ENCODE measurements around the gene SLC5A10. TPM values are rescaled to one million over a fixed set of nuclear protein-coding genes. Genes with fewer than 3 reads are reported as not detected.

Gene SLC5A10
- total RNA-seq, 1 donor from 2014 or later, result not detected

DNA sequence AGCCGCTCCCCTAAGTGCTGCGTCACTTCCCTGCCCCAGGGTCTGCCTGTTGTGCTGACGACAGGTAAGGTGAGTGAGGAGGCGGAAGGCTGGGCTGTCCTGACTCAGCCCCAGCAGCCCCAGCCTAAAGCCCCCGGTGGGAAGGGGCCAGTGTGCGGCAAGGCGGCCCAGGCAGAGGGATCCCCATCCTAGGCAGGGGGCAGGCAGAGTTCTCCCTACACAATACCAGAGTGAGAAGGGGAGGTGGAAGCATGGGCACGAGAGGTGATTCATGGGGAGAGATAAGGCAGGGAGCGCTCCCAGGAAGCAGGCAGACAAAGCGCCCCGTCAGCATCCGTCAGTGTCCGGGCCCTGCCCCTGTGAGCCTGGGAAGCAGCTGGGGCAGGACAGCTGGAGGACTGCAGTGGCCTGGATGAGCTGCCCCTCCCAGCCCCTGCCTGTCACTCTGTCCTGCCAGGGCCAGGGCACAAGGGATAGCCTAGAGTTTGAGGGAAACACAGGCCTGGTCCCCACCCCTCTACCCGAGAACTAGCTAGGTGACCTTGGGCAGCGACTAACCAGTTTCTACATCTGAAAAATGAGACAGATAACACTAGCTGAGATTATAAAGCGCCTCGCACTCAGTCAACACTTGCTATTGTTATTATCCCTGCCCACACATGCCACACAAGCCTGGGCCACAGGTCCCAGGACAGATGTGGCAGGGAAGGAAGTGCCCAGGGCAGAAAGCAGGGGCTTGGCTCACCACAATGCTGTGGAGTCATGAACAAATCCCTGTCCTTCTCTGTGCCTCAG, 48.8 kb downstream of the SLC5A10 start:
- FAIRE-seq, result no peak

GRCh38 chr17:19001907-19002590, 50.1 kb downstream of the SLC5A10 start:
- DNase-seq (ENCODE audit: low spot score in 2 of 2), result no peak
- FAIRE-seq, result no peak

More for the DNA sequence above, 48.8 kb downstream of the SLC5A10 start:
- DNase-seq (ENCODE audit: low spot score in 2 of 2), result no peak

DNA sequence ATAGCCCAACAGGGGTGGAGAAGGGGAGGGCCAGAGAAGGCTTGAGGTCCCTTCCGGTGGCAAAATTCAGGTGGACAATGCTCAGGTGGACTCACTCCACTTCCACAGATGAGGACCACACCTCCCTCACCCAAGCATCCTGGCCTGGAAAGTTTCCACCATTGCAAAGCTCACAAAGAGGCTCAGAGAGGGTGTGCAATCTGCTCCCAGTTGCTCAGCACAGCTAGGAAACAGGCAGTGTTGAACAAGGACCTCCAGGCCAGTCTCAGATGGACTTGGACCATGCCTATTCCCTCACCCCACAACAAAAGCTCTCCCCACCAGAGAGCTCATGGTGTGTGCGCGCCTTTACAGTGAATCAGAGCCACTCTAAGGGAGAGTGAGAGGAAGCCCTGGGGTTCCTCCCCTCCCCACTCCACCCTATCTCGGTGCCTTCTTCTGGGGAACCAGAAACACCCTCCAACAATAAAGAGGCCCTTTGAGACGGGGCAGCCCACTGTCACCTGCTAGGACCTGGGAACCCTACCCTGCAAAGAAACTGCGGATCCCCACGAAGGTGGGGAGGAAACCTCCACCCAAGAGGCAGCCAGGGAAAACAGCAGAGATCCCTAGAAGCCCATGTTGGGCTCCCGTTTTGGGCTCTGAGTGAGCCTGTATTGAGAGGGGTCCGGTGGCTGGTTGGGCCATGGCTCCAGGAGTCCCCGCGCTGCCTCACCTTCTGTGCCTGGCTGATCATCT, 51.0 kb downstream of the SLC5A10 start:
- FAIRE-seq, result no peak
- DNase-seq (ENCODE audit: low spot score in 2 of 2), result no peak

GRCh38 chr17:19003543-19004420, 51.8 kb downstream of the SLC5A10 start:
- DNase-seq (ENCODE audit: low spot score in 2 of 2), result peak in 1 of 2 donors; percentile 61

DNA sequence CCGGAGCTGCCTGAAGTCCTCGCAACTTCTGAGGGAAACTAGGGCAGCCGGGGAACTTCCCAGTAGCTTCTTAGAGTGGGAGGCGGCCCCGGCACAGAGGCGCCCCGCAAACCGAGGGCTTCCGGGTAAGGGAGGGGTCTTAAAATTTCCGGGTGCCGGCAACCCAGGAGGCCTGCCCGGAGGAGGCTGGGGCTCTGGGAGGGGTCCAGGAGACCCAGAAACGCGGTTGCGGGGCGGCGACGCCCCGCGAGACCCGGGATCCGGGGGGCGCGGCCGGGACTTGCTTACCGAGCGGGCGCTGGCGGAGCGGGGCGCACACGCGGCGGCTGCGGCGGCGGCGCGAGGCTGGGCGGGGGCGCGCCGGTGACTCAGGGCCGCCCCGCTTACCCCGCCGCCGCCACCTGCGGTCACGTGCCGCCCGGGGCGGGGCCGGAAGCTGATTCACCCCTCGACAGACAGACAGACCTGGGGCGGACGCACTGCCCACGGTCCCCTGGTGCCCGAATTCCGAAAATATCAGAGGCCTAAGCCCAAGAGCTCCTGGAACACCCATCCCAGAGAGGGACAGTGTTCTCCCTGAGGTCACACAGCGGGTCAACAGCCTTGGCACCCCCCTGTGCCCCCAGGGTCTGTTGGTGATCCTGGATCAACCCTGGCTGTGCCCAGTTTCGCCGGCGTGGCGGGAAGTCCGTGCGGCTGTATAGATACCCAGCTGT, 52.6 kb downstream of the SLC5A10 start, which contains the start of gene FAM83G:
TSS of gene FAM83G (minus strand) at position 344 of the 716 bp plus-strand sequence. CDS start 723 bp downstream, outside the sequence.
- DNase-seq (ENCODE audit: low spot score in 2 of 2) (peak in 1 of 2 donors; percentile 85), FAIRE-seq (no peak)

More at GRCh38 chr17:19003543-19004420, 51.8 kb downstream of the SLC5A10 start:
- FAIRE-seq, result no peak

DNA sequence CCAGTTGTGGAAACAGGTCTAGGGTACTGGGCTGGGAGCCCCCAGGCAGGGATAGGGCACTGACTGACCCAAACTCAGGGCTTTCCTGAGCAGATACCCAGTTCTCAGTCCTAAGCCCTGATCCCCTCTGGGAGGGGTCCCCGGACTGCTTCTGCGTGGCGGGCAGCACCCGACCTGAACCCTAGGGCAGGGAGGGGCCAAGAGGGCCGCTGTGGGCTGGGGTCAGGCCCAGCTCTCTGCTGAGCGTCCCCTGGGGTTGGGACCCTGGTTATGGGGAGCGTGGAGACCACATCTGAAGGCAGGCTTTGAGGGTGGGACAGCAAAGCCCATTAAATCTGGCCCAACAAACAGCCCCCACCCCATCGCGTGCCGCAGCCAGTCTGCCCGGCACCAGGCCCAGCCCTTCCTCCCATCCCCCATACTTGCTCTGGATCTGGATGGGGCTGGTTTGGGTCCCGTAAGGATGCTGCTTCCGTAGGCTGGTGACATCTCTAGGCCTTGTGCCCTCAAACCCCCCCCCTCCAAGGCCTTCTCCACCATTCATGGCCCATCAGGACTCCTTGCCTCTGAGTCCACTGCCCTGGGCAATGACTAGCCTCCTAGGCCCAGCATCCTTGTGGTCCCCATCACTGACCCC, 53.3 kb downstream of the SLC5A10 start:
- DNase-seq (ENCODE audit: low spot score in 2 of 2) (no peak), FAIRE-seq (no peak)

DNA sequence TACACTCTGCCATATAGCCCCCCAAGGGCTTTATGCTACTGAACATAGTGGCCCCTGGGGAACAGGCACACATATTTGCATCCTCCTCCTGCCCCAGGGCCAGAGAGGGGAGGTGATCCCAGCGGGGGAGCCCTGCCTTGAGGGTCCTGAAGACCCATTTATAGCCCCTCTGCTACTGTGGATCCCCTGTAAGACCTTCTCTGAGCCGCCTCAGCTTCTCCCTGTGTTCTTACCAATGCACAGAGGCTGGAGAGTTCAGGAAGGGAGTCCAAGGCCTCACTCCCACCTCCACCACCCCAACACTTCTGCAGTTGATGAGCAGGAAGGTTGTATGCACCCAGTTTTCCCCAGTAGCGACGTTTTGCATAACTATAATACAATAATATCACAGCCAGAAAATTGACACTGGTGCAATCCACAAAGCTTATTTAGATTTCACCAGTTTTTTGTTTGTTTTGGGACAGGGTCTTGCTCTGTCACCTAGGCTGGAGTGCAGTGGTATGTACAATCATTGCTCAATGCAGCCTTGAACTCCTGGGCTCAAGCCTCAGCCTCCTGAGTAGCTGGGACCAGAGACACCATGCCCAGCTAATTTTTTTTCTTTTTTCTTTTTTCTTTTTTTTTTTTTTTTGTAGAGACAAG, 53.9 kb downstream of the SLC5A10 start:
- DNase-seq (ENCODE audit: low spot score in 2 of 2) (no peak), FAIRE-seq (no peak)

DNA sequence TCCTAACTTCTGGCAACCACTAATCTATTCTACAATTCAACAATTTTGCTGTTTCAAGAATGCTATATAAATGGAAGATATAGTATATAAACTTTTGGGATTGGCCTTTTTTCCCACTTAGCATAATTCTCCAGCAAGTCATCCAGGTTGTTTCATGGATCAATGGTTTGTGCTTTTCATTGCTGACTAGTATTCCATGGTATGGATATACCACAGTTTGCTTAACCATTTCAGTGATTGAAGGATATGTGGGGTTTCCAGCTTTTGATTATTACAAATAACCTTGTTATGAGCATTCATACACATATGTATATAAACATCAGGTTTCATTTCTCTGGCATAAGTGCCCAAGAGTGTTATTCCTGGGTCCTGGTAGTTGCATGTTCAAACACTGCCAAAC, 54.7 kb downstream of the SLC5A10 start:
- no peak for FAIRE-seq
- no peak for DNase-seq (ENCODE audit: low spot score in 2 of 2)

- DNase-seq (ENCODE audit: low spot score in 2 of 2), result no peak
- no peak for FAIRE-seq
Observed at GRCh38 chr17:19009970-19010369, 58.0 kb downstream of the SLC5A10 start.

DNA sequence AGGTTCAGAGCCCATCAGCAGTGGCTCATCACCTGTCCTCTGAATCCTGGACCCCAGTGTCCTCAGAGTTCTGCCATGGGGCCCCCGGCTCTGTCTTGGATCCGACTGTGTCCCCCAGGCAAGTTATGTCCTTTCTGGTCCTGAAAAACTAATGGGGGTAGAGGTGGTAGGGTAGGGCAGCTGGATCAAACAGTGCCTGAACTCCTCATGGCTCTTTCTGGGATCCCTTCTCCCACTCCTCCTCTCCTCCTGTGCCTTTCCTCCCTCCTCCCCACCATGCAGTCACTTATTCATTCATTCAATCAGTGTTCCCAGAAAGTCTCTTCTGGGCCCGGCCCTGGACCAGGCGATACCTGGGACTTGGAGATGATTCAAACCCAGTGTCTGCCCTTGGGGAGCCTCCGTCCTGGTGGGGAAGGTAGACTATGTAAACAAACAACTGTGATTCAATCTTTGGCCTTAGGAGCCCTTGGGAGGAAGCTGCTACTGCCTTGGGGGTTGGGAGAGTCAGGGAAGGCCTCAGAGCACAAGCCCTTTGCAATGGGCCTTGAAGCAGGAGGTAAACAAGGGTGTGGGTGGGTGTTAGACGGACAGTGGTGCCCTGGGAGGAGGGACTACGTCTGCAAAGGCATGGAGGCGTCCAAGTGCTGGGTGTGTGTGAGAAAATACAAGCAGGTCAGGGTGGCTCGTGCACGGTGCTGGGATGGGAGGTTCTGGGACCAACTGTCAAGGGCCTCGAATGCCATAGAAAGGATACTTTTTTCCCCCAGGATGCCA, 59.0 kb downstream of the SLC5A10 start:
- DNase-seq (ENCODE audit: low spot score in 2 of 2), result no peak
- FAIRE-seq, result no peak

DNA sequence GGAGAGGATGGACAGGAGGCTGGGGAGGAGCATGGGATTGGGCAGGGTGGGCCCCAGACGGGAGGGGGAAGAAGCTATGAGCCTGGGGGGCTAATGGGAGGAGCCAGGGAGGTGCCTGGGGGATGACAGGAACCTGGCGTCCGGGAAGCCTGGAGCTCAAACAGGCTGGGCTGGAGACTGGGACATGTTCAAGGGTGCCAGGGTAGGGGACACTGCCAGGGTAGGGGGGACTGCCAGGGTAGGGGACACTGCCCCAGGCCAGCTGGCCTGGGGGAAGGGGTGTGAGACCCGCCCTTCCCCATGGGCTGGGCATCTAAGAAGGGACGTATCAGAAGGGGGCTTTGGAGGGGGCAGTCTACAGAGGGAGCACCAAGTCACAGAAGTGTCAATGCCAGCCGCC, 59.6 kb downstream of the SLC5A10 start:
- no peak for DNase-seq (ENCODE audit: low spot score in 2 of 2)
- no peak for FAIRE-seq

DNA sequence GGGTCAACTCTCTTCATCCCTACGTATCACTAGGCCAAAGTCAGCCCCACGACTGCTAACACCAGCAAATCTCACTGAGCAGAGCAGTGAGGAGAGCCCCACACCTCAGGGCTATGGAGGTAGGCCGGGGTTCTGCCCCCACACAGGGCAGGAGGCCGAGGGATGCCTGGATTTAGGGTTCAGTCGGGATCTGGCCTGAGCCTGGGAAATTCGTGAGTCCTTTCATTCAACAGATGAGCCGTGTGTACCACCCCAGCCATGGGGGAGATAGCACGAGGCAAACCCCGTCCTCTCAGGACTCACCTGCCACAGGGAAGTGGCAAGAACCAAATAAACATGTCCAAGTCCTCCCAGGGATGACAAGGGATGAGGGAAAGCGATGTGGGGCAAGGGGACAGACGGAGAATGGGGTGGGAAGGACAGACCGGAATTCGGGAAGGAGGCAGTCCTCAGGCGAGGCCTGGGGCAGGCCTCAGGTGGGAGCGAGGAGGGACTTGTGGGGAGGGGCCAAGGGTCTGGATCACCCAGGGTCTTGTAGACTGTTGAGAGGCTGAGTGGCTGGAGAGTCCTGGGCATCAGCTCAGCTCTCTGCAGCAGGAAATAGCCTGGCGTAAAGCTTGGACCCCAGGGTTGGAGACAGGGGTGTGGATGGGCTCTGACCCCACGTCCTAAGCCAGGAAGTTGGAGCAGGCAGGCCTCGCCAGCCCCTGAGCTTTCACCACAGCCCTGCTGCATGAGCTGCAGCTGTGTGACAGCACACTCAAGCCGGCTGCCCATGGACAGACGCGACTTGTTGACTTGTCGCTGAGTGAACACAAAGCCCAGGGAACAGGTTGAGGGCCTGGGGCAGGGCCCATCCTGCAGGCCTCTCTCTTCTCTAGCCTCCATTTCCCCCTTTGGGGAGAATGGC, 60.5 kb downstream of the SLC5A10 start:
- FAIRE-seq (no peak), DNase-seq (ENCODE audit: low spot score in 2 of 2) (no peak)

DNA sequence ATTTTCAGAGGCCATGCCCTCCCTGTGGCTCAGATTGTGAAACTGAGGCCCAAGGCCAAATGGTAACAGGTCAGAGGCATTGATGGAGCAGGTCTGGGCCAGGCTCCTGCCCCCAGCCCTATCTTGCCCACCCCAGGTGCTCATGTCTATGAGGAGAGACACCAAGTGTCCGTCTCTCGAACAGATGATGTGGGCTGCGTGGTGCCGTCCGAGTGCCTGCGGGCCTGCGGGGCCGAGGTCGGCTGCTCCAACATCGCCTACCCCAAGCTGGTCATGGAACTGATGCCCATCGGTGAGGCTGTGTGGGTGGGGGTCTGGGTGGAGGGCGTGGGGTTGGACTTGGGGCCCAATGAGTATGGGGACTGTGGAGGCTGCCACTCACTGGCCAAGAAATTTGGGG, 61.3 kb downstream of the SLC5A10 start:
- FAIRE-seq (no peak), DNase-seq (ENCODE audit: low spot score in 2 of 2) (no peak)

DNA sequence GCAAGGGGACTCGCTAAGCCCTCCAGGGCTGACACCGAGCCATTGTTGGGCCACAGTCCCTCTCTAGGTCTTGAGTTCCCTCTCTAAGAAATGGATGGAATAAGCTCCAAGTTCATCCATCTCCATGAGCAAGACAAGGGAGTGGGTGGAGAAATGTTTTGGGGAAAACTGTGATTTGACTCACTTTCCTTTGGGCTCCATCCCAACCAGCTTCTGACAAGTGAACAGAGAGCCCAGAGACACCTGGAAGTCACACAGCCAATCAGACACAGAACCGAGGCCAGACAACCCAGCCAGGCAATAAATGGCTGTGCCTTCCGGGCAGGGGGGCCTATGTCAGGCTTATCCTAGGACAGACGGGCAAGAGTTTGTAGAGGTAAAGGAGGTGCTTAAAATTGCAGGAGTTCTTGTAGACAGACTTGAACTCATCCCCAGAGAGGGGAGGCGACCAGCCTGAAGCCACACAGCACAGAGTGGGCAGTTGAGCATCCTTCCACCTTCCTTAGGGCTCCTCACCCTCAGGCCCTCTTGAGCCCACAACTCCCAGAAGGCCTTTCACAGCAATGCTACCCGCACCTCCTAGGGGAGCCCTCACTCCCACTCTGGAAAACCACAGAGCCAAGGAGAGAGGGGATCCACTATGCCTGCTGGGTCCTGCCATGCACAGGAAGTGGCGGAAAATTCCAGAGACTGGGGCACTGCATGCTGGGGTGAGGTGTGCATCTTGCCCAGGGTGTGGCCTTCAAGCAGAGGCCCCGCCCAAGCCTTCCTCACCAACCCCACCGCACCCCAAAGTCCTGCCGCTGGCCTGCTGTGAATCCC, 62.1 kb downstream of the SLC5A10 start:
- DNase-seq (ENCODE audit: low spot score in 2 of 2) (no peak), FAIRE-seq (no peak)

DNA sequence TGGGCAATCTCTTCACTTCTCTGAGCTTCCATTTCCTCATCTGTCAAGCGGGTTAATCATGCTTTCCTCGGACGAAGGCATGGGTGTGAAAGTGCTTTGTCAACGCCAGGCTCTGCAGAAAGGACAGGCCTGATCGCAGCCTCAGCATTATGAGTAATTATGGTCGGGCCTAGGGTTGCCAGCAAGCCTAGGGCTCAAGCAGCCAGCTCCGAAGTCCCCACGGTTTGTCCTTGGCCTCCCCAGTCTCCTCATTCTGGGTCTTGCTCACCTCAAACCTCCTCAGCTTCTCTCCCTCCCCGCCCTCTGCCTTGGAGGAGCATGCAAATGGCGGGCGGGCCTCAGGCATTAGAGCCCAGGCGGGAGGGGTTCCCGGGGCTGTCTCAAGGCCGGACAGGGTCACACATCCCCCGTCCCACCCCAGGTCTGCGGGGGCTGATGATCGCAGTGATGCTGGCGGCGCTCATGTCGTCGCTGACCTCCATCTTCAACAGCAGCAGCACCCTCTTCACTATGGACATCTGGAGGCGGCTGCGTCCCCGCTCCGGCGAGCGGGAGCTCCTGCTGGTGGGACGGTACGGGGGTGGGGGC, 62.8 kb downstream of the SLC5A10 start:
- DNase-seq (ENCODE audit: low spot score in 2 of 2), result no peak
- no peak for FAIRE-seq
